ENCODE measurements around the gene LIFR. TPM values are rescaled to one million over a fixed set of nuclear protein-coding genes. Genes with fewer than 3 reads are reported as not detected.

The LIFR gene
- total and polyA plus RNA-seq, 11 donors: 12.6 to 66.8 (median 38.5) TPM

- intact Hi-C loops (cut with DNase I): loop anchor here (1.0 to 10.0 kb wide), 17 partner anchors 36 to 633 kb away; partner anchors contain the start of genes LIFR (in 3 of the 10) and RICTOR (in 1 of the 10)
- Histone ChIP-seq H3K27ac (no peak overlapping the region), H3K36me3 (no peaks in the 10 kb centered on the region), H3K27me3 (peaks cover 0 to 76% (median 0%) of the 10 kb centered on the region in 9 donors), H3K9me3 (no peaks in the 10 kb centered on the region), H3K4me1 (peaks cover 0 to 13% (median 0%) of the 10 kb centered on the region in 12 donors), H3K4me3 (no peak overlapping the region)
- WGBS, 4 donors: 24 to 32% (median 31%) methylated on average over 9 of the region's 9 CpGs
- TF ChIP-seq POLR2A (IDR thresholded peaks at IDR 0.05): no peak
- peak; percentile 93 to 98 (median 96) for TF ChIP-seq CTCF (IDR thresholded peaks at IDR 0.05)
- peak; percentile 83 to 88 (median 86) for DNase-seq
- peak; percentile 94 to 98 (median 97) for ATAC-seq
These were observed 114.8 kb downstream of the LIFR start for GRCh38 chr5:38441453-38442246.

DNA sequence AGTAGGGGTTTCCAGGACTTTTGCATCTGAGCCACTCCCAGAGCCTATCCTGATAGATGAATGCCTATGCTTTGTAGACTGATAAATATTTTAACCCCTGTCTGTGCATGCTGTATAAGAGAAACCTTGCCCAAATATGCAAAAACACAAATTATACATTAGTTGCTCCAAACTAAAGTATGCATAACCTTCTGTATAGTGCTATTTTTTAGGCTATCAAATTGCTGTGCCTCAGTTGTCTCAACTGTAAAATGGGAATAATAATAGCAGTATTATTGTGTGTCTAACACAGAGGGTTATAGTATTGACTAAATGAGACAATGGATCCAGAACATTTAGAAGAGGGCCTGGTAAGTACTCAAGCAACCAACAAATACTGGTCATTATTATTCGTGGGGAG, 117.7 kb downstream of the LIFR start:
- TF ChIP-seq POLR2A (IDR thresholded peaks at IDR 0.05) (no peak), CTCF (IDR thresholded peaks at IDR 0.05) (no peak)
- Histone ChIP-seq H3K36me3 (peaks cover 0 to 4% (median 0%) of the 10 kb centered on the region in 9 donors), H3K27ac (no peak overlapping the region), H3K9me3 (no peaks in the 10 kb centered on the region), H3K4me3 (no peak overlapping the region), H3K27me3 (peaks cover 0 to 65% (median 0%) of the 10 kb centered on the region in 9 donors), H3K4me1 (peaks cover 0 to 26% (median 5%) of the 10 kb centered on the region in 12 donors)
- WGBS, 4 donors: 82 to 100% (median 94%) methylated on average over 1 of the region's 1 CpG
- no peak for DNase-seq
- intact Hi-C loops (cut with DNase I): loop anchor here in 1 of 10 donors (10.0 kb wide), 1 partner anchor 486 kb away; no protein-coding TSS in a partner anchor
- no peak for ATAC-seq

DNA sequence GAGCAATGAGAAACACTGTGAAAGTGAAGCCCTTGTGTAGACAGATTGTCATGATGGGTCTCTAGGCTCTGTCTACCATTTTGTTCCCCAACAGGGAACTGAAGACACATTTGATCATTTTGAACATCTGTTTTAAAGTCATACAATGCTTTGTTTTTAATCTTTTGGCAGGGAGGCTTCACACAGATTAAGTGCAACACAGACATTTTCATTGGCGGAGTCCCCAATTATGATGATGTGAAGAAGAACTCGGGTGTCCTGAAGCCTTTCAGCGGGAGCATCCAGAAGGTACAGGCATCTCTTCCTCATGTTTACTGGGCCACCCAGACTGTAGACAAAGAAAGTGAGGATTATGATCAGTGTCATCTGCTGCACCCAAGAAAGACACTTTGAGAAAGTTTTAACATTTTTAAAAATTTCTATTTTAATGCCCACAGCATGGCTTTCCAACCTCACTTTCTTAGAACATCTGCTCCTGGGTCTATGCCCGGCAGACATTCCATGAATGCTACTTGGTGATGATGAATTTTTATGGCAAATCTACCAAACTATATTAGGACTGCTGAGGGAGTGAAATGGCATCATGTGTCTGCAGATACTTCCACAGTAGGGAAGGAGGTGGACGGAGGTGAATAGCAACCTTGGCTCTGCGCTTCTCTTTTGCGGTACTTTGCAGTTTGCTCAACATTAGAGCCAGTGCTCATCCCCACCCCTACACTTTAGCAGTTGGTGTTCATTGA, 121.3 kb downstream of the LIFR start:
- TF ChIP-seq CTCF (IDR thresholded peaks at IDR 0.05) (no peak), POLR2A (IDR thresholded peaks at IDR 0.05) (no peak)
- Histone ChIP-seq H3K4me3 (no peak overlapping the region), H3K36me3 (peaks cover 0 to 4% (median 0%) of the 10 kb centered on the region in 9 donors), H3K9me3 (no peaks in the 10 kb centered on the region), H3K27ac (no peak overlapping the region), H3K27me3 (peaks cover 0 to 53% (median 0%) of the 10 kb centered on the region in 9 donors), H3K4me1 (peaks cover 3 to 35% (median 14%) of the 10 kb centered on the region in 12 donors)
- DNase-seq (no peak), ATAC-seq (no peak)
- intact Hi-C loops (cut with DNase I): loop anchor here in 1 of 10 donors (10.0 kb wide), 1 partner anchor 490 kb away; no protein-coding TSS in a partner anchor
- WGBS, 4 donors: 88 to 92% (median 91%) methylated on average over 7 of the region's 7 CpGs

Data from heart left ventricle (tissue), 16 donors.